GM20431 (cell line): Measurements from ENCODE around the gene SLC44A4.

Experiments
- in situ Hi-C: fragments of 300-500 bp; cut with MseI, MboI; formaldehyde crosslinking; loops from one replicate; pipeline ENCODE4 v1.15.0; 2020; ENCODE audit warnings: low sequenced_read_pairs; ENCODE audit not compliant: unreplicated experiment

The SLC44A4 gene

GRCh38 chr6:31815025-31815838, 63.6 kb downstream of the SLC44A4 start, which contains the start of the genes HSPA1A and HSPA1L:
TSS of gene HSPA1A (plus strand) at chr6:31815543. CDS start at chr6:31815757, 214 bp downstream.
TSS of gene HSPA1L (minus strand) at chr6:31815283. CDS start at chr6:31811972, 3,311 bp downstream.
- in situ Hi-C loops, result no loop called here

DNA sequence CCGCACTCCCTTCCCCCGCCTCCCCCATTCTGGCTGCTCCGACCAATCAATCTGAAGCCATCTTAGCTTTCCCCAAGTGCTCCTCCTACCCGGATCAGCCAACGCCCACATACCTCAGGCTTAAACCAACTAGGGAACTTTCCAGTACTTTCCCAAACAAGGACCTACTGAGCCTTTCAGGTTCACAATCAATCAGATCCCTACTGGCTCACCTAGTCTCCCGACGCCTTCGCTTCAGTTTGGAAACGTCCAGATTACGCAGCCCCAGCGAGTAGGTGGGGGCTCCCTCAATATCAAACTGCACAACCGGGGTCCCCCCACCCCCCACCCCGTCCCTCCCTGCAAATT, 64.1 kb downstream of the SLC44A4 start:
- in situ Hi-C loops, result no loop called here

GRCh38 chr6:31813465-31813849, 65.3 kb downstream of the SLC44A4 start:
- in situ Hi-C loops, result no loop called here
